ENCODE measurements around the gene SPNS3. TPM values are rescaled to one million over a fixed set of nuclear protein-coding genes. Genes with fewer than 3 reads are reported as not detected.

Gene SPNS3
- total and polyA plus RNA-seq, 2 of the 4 experiments (the other 2 are of a cell fraction) = 0.18 TPM; not detected in 1

DNA sequence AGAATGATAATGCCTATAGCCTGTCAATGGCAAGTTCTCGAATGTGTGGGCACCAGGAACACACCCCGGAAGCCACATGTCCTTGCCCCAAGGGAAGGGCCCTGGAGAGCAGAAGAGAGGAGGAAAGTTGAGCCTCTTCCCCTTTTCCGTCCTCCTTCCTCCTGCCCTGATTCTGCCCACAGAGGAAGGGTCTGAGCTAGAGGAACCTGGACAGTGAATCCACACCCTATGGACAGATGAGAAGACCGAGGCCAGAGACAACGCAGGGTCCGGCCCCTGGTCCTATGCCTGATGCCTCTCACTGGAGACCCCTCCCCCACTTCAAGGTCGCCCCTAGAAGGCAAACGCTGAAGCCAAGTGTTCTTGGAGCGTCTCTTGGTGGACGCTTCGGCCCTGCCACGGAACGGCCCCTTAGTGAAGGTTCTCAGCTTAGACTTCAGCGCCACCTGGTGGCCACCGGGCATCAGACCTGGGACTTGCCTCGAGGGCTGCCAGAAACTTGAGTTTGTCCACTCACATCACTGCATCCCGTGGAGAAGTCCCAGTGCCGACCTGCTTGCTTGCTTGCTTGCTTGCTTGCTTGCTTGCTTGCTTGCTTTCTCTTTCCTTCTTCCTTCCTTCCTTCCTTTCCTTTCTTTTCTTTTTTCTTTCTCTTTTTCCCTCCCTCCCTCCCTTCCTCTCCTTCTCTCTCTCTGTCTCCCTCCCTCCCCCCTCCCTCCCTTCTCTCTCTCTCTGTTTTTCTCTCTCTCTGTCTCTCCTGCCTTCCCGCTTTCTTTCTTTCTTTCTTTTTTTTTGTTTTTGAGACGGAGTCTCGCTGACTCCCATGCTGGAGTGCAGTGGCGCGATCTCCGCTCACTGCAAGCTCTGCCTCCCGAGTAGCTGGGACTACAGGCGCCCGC, 20.6 kb upstream of the SPNS3 start (continued):
- TF ChIP-seq FOS (IDR thresholded peaks at IDR 0.05; ENCODE audit: low read depth, low read length) (no peak), RFX5 (IDR thresholded peaks at IDR 0.05; ENCODE audit: low read depth, low read length) (no peak), CHD1 (IDR thresholded peaks at IDR 0.05; ENCODE audit: low read depth, low read length) (no peak)

DNA sequence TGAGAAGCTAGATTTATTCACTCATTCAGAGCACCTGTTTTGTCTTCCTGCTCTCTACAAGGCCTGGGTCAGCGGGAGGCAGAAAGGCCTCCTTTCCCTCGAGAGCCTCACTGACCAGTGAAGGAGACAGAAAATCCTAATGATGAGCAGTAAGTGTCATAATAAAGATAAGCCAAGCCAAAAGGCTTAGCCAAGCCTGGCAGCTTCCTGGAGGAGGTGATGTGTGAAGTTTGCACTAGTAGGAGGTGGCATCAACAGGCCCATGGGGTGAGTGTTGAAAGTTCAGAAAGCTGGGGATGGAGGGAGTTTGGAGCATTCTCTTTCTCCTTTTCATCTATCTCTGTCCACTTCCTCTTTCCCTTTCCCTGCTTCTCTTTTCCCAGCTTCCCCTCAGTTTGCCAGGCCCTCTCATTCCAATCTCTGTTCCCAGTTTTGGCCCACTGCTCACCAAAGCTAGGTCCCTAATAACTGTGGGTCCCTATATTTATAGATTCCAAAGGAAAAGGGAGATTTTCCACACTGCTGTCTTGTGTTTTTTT, 16.5 kb upstream of the SPNS3 start:
- H2BK5ac ChIP-seq (ENCODE audit: low read depth, low read length, poor library complexity, severe bottlenecking) = no peak overlapping the region
- H3K23ac ChIP-seq (ENCODE audit: low read depth, low read length) = no peak overlapping the region
- dilution Hi-C loops (cut with HindIII; ENCODE audit: low sequenced_read_pairs, unreplicated experiment) (no loop called here), in situ Hi-C loops (cut with MboI; ENCODE audit: low sequenced_read_pairs) (no loop called here), intact Hi-C loops (cut with micrococcal nuclease) (no loop called here)
- no peak overlapping the region for H3K14ac ChIP-seq (replicated peaks; ENCODE audit: low read depth, low read length)
- 0 out of 2 replicates have a peak, but pooled peaks cover 3% of the 10 kb centered on the region for H3K27me3 ChIP-seq (ENCODE audit: control insufficient read depth, insufficient read depth, low read length)
- H2AK9ac ChIP-seq (replicated peaks; ENCODE audit: low read depth, low read length, poor library complexity) = no peak overlapping the region
- H3K27ac ChIP-seq (ENCODE audit: insufficient read depth, low read length) = no peak overlapping the region
- no peak overlapping the region for H4K8ac ChIP-seq (ENCODE audit: low read depth in 2 of 2, low read length in 2 of 2)
- H3K36me3 ChIP-seq (ENCODE audit: control insufficient read depth, insufficient read depth, low read length) = no peaks in the 10 kb centered on the region
- no peak overlapping the region for H2AK5ac ChIP-seq (ENCODE audit: low read depth, low read length)
- no peak overlapping the region for H2AFZ ChIP-seq (replicated peaks; ENCODE audit: low read length, poor library complexity)
- H3K9ac ChIP-seq (ENCODE audit: low read depth, low read length) = no peak overlapping the region
- no peak overlapping the region for H2BK20ac ChIP-seq (ENCODE audit: low read depth, low read length)
- no peak overlapping the region for H2BK120ac ChIP-seq (ENCODE audit: low read depth, low read length)
- no peak overlapping the region for H2BK15ac ChIP-seq (ENCODE audit: low read depth, low read length)
- H4K5ac ChIP-seq (ENCODE audit: low read depth, low read length) = no peak overlapping the region
- no peaks in the 10 kb centered on the region for H3K4me1 ChIP-seq (ENCODE audit: control insufficient read depth, insufficient read depth, low read length)
- H3K18ac ChIP-seq (ENCODE audit: low read depth, low read length) = no peak overlapping the region
- no peak overlapping the region for H3K4me3 ChIP-seq (ENCODE audit: insufficient read depth, low read depth, low read length)
- 54% methylated on average over 2 of the region's 2 CpGs; no CpG with 5 or more reads in 1 of the 2 experiments for WGBS, 2 experiments (ENCODE audit: extremely low coverage in 2 of 2, insufficient read length in 1 of 2)
- no peaks in the 10 kb centered on the region for H4K20me1 ChIP-seq (ENCODE audit: insufficient read depth, low read length)
- TF ChIP-seq, protein P1, sequence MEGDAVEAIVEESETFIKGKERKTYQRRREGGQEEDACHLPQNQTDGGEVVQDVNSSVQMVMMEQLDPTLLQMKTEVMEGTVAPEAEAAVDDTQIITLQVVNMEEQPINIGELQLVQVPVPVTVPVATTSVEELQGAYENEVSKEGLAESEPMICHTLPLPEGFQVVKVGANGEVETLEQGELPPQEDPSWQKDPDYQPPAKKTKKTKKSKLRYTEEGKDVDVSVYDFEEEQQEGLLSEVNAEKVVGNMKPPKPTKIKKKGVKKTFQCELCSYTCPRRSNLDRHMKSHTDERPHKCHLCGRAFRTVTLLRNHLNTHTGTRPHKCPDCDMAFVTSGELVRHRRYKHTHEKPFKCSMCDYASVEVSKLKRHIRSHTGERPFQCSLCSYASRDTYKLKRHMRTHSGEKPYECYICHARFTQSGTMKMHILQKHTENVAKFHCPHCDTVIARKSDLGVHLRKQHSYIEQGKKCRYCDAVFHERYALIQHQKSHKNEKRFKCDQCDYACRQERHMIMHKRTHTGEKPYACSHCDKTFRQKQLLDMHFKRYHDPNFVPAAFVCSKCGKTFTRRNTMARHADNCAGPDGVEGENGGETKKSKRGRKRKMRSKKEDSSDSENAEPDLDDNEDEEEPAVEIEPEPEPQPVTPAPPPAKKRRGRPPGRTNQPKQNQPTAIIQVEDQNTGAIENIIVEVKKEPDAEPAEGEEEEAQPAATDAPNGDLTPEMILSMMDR (conservative IDR thresholded peaks at IDR 0.05; ENCODE audit: low read depth, low read length) = no peak
- no peak for TF ChIP-seq POLR2A (IDR thresholded peaks at IDR 0.05; ENCODE audit: low read depth, low read length)
- H4K91ac ChIP-seq (ENCODE audit: insufficient read depth, low read depth, low read length) = no peak overlapping the region
- no peaks in the 10 kb centered on the region for H3K9me3 ChIP-seq (ENCODE audit: control insufficient read depth, insufficient read depth, low read length)
- no peak overlapping the region for H3K4me2 ChIP-seq (ENCODE audit: low read depth, low read length)
- no peaks in the 10 kb centered on the region for H3K79me1 ChIP-seq (ENCODE audit: low read depth in 1 of 2, low read length in 2 of 2)
- no peaks in the 10 kb centered on the region for H3K9me1 ChIP-seq (ENCODE audit: insufficient read depth, low read length)
- POLR2A ChIA-PET (ENCODE audit: unreplicated experiment) = no interaction called here
- no peak overlapping the region for H3K4ac ChIP-seq (ENCODE audit: low read depth, low read length)
- no peak overlapping the region for H3K56ac ChIP-seq (ENCODE audit: extremely low read depth, insufficient read depth, low read length)
- BruUV-seq (replicated peaks) = no TSS peak
- ATAC-seq (ENCODE audit: low read depth) (no peak), DNase-seq (no peak)
- CTCF ChIA-PET = no interaction called here

Data from IMR-90 (cell line).